K562 (cell line): ENCODE measurements around the gene CEP126. TPM values are rescaled to one million over a fixed set of nuclear protein-coding genes. Genes with fewer than 3 reads are reported as not detected.
A peak's percentile ranks its signal among the peaks of the same experiment; 100 is the strongest.

ENCODE experiments used
- ATAC-seq: fragments of 200-7000 bp; cut with Tn5 transposase; 3 replicates; pipeline ENCODE4 v1.9.1; 2020; ENCODE audit warnings: moderate library complexity
- BruUV-seq: library from RNA; stranded (reverse); fragments of 400-500 nt; replicated peaks from 2 replicates; lab custom pipeline; 2021; lab: Mats Ljungman, UMichigan
- CTCF ChIA-PET: fragments of 300-600 bp; formaldehyde crosslinking; extraction: SDS; loops from one replicate; lab custom pipeline; 2021; ENCODE audit warnings: low intra/inter-chr PET ratio; lab: Yijun Ruan, JAX
- POLR2A ChIA-PET: fragments of 300-600, 350-650 bp; sonication (Branson Sonifier 250); formaldehyde crosslinking; extraction: SDS; loops from one replicate; lab custom pipeline; 2021; ENCODE audit warnings: antibody characterized with exemption, inconsistent platforms; lab: Yijun Ruan, JAX
- DNase-seq, 4 experiments: peaks; one replicate each; pipeline versions ENCODE4 v3.0.0 to v3.0.0-alpha.2; 2011 to 2018; ENCODE audit warnings: low spot score in 3 of 4, mixed read lengths in 3 of 4; ENCODE audit errors: extremely low read depth in 1 of 4
- FAIRE-seq: peaks from 2 replicates; lab custom pipeline; 2011; peaks lifted over from hg19 to GRCh38; lab: Jason Lieb, UNC
- H2AFZ ChIP-seq: 2 replicates; pipeline ENCODE4 v1.6.0; 2011; ENCODE audit warnings: low read depth, low read length, control low read depth, inconsistent platforms
- H3K27ac ChIP-seq: fragments of 200-600 bp; 3 replicates; pipeline ENCODE4 v1.8.0; 2011; ENCODE audit warnings: low read depth, mild to moderate bottlenecking, control low read depth, inconsistent platforms, low read length, moderate library complexity, mixed read lengths; ENCODE audit errors: extremely low read depth
- H3K27me3 ChIP-seq, 2 experiments: fragments of 300-600 bp in 1 of 2; 2 replicates in 1 of 2; 3 replicates in 1 of 2; pipeline versions ENCODE4 v1.6.0 to v1.8.0; 2011; ENCODE audit warnings: inconsistent platforms in 2 of 2, low read length in 2 of 2, mild to moderate bottlenecking in 1 of 2, mixed read lengths in 1 of 2, moderate library complexity in 1 of 2; ENCODE audit not compliant: control insufficient read depth in 2 of 2, insufficient read depth in 2 of 2
- H3K36me3 ChIP-seq: fragments of 300-600 bp; 3 replicates; pipeline ENCODE4 v1.8.0; 2011; ENCODE audit warnings: mild to moderate bottlenecking, low read length, inconsistent platforms; ENCODE audit not compliant: control insufficient read depth, insufficient read depth
- H3K4me1 ChIP-seq, 2 experiments: fragments of 200-600 bp in 1 of 2; replicated peaks in 1 of 2; 2 replicates in 1 of 2; 3 replicates in 1 of 2; pipeline versions ENCODE4 v1.5.1 to v1.8.0; 2011; ENCODE audit warnings: inconsistent platforms in 2 of 2, low read length in 2 of 2, mild to moderate bottlenecking in 1 of 2, mixed read lengths in 1 of 2, moderate library complexity in 1 of 2; ENCODE audit not compliant: control insufficient read depth in 2 of 2, insufficient read depth in 2 of 2
- H3K4me2 ChIP-seq: 2 replicates; pipeline ENCODE4 v1.6.1; 2011; ENCODE audit warnings: low read length, control low read depth, inconsistent platforms, mixed read lengths; ENCODE audit not compliant: insufficient read depth
- H3K4me3 ChIP-seq: fragments of 200-600 bp; sonication (generic), shearing (Covaris generic); 2 replicates; pipeline ENCODE4 v1.5.1; 2016; ENCODE audit warnings: control low read depth, inconsistent platforms
- H3K79me2 ChIP-seq: fragments of 200-600 bp; 3 replicates; pipeline ENCODE4 v1.8.0; 2011; ENCODE audit warnings: low read length, inconsistent platforms; ENCODE audit not compliant: control insufficient read depth, insufficient read depth
- H3K9ac ChIP-seq, 2 experiments: 2 replicates each; pipeline versions ENCODE4 v1.6.0 to v1.6.1; 2011; ENCODE audit warnings: low read depth in 2 of 2, low read length in 2 of 2, control low read depth in 1 of 2, inconsistent platforms in 1 of 2, mild to moderate bottlenecking in 1 of 2, mixed read lengths in 1 of 2; ENCODE audit not compliant: insufficient read depth in 1 of 2
- H3K9me1 ChIP-seq: one replicate; pipeline ENCODE4 v1.6.0; 2011; ENCODE audit warnings: inconsistent platforms, mild to moderate bottlenecking, low read length, moderate library complexity; ENCODE audit not compliant: control insufficient read depth, insufficient read depth
- H3K9me3 ChIP-seq: replicated peaks from 2 replicates; pipeline ENCODE4 v1.5.1; 2011; ENCODE audit warnings: low read depth, low read length, inconsistent platforms; ENCODE audit not compliant: control insufficient read depth, insufficient read depth
- H4K20me1 ChIP-seq: replicated peaks from 2 replicates; pipeline ENCODE4 v1.6.1; 2011; ENCODE audit warnings: low read length, inconsistent platforms, mixed read lengths; ENCODE audit not compliant: control insufficient read depth, insufficient read depth
- ATF7 ChIP-seq: fragments of 450-650 bp; IDR thresholded peaks from 2 replicates; pipeline ENCODE4 v1.7.1; 2014; ENCODE audit warnings: mild to moderate bottlenecking, moderate library complexity
- FOXA3 ChIP-seq, 2 experiments: fragments of 450-650 bp in 1 of 2; sonication (generic) in 1 of 2; formaldehyde crosslinking; IDR thresholded peaks in 1 of 2; conservative IDR thresholded peaks in 1 of 2; 2 replicates each; pipeline versions ENCODE4 v1.4.0 to v1.8.0; 2020 to 2022; ENCODE audit warnings: mild to moderate bottlenecking in 2 of 2, missing genetic modification reagents in 1 of 2
- MLX ChIP-seq, 2 experiments: fragments of 450-650 bp in 1 of 2; sonication (generic) in 1 of 2; formaldehyde crosslinking; conservative IDR thresholded peaks; 2 replicates each; pipeline versions ENCODE4 v1.4.0 to v1.8.1; 2020 to 2022; ENCODE audit warnings: mild to moderate bottlenecking in 1 of 2, missing genetic modification reagents in 1 of 2
- RBM15 ChIP-seq: fragments of 200-400 bp; formaldehyde crosslinking; IDR thresholded peaks from 2 replicates; pipeline ENCODE4 v1.6.1; 2018; ENCODE audit warnings: mild to moderate bottlenecking, low read length, moderate library complexity; ENCODE audit not compliant: insufficient read depth
- SPI1 ChIP-seq: IDR thresholded peaks from 2 replicates; pipeline ENCODE4 v1.6.1; 2011; ENCODE audit warnings: low read depth, low read length, control low read depth, borderline replicate concordance
- ZNF431 ChIP-seq: sonication (generic); formaldehyde crosslinking; IDR thresholded peaks from 2 replicates; pipeline ENCODE4 v1.8.0; 2022; ENCODE audit warnings: mild to moderate bottlenecking, missing genetic modification reagents
- ZNF830 ChIP-seq: fragments of 250-450 bp; sonication (Bioruptor Pico); IDR thresholded peaks from 2 replicates; pipeline ENCODE4 v1.5.0; 2021; ENCODE audit warnings: mild to moderate bottlenecking
- WGBS: fragments of 100-300 bp; shearing (Covaris generic); methylation state at CpG from one replicate; pipeline ENCODE4 v1.1.6; 2016; ENCODE audit warnings: low coverage, mixed read lengths; ENCODE audit not compliant: insufficient coverage; ENCODE audit errors: missing lambda C conversion rate; 5-methylcytosine and 5-hydroxymethylcytosine counted together
- in situ Hi-C: fragments of 300-500 bp; cut with MboI; formaldehyde crosslinking; loops from 4 replicates; pipeline ENCODE4 v1.15.0; 2018; ENCODE audit warnings: inconsistent platforms, mixed read lengths
- intact Hi-C: fragments of 100-400 bp; cut with micrococcal nuclease; formaldehyde crosslinking; loops from 2 replicates; pipeline ENCODE4 v1.14.2; 2022
- polyA plus RNA-seq, 8 experiments: library from polyadenylated mRNA; depleted of rRNA in 4 of 8; stranded (reverse) in 5 of 8; unstranded in 3 of 8; fragments of >200 nt; fragmentation: Nextera tagmentation in 2 of 8; fragmentation: Illumina TruSeq in 1 of 8; extraction: Ambion mirVana in 2 of 8; extraction: Trizol in 1 of 8; gene quantifications; 2 replicates each; pipeline versions ENCODE4 v1.2.1 to v1.2.3, GENCODE V29; 2011 to 2014; ENCODE audit warnings: inconsistent platforms in 1 of 8, missing spikeins in 1 of 8
- total RNA-seq, 7 experiments: library from RNA; depleted of rRNA in 6 of 7; stranded (reverse); fragments of >200 nt in 6 of 7; fragmentation: Illumina TruSeq in 2 of 7; extraction: Trizol in 2 of 7; gene quantifications; 2 replicates each; pipeline versions ENCODE4 v1.2.1 to v1.2.3, GENCODE V29; 2011 to 2021; ENCODE audit warnings: low replicate concordance in 1 of 7
- TF ChIP-seq, protein P1 (sequence below): fragments of 450-650 bp; IDR thresholded peaks from 2 replicates; pipeline ENCODE4 v1.6.1; 2018; ENCODE audit warnings: mild to moderate bottlenecking, low read depth; ENCODE audit not compliant: partially characterized antibody
- TF ChIP-seq, protein P2 (sequence below): fragments of 150-350 bp; IDR thresholded peaks from 2 replicates; pipeline ENCODE4 v1.6.1; 2014; ENCODE audit warnings: low read depth, mild to moderate bottlenecking, low read length, borderline replicate concordance

CEP126 gene
- total and polyA plus RNA-seq, 9 of the 15 experiments (the other 6 are each of a cell fraction or from before 2014, with no cell fraction given) = 0.01 to 0.11 (median 0.07) TPM; not detected in 3

DNA sequence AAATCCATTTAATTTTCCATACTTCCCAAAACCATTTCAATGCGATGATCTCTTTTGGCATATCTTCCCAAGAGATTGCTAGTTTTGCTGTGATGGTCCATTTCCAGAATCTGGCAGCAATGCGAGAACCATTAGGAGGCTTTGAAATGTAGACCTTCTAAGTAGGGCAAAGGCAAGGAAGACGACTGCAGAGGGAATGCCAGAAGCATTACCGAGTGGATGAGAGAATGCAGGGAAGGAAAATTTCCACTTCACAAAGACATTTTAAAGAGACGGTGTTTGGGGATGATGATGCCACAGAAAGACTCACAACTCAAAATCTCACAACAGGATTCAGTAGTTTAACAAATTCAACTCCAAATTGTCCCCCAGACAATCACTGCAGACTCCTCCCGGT, 471 bp upstream of the CEP126 start:
- Histone ChIP-seq H3K36me3 (no peaks in the 10 kb centered on the region), H3K9me3 (no peaks in the 10 kb centered on the region), H3K4me1 (peaks cover 0 to 8% of the 10 kb centered on the region in 2 experiments; a peak in 1 of 5 replicates), H2AFZ (peak overlapping the region; percentile 90), H3K9ac (no peak overlapping the region), H3K27ac (no peak overlapping the region), H3K4me2 (peak overlapping the region; percentile 74), H3K79me2 (no peaks in the 10 kb centered on the region), H3K27me3 (no peaks in the 10 kb centered on the region), H3K9me1 (no peaks in the 10 kb centered on the region), H3K4me3 (0 out of 2 replicates have a peak overlapping the region, but pooled peaks have one; percentile 58), H4K20me1 (no peaks in the 10 kb centered on the region)
- BruUV-seq = no TSS peak
- no peak for DNase-seq
- no peak for TF ChIP-seq MLX (CRISPR knock-in tag; conservative IDR thresholded peaks at IDR 0.05)
- no peak for TF ChIP-seq FOXA3 (CRISPR knock-in tag; conservative IDR thresholded peaks at IDR 0.05 in 1 of 2, IDR thresholded peaks at IDR 0.05 in 1 of 2)
- no peak for TF ChIP-seq RBM15
- ChIA-PET CTCF (no interaction called here), POLR2A (no interaction called here)
- in situ Hi-C loops = no loop called here
- ATAC-seq = no peak
- intact Hi-C loops = no loop called here
- FAIRE-seq = no peak
- WGBS = 6% methylated on average over 6 of the region's 6 CpGs

GRCh38 chr11:101915791-101916291, 1.0 kb downstream of the CEP126 start:
- Histone ChIP-seq H3K9me3 (no peaks in the 10 kb centered on the region), H3K79me2 (no peaks in the 10 kb centered on the region), H3K4me3 (no peak overlapping the region), H3K4me2 (no peak overlapping the region; the same call in 1 of the 2 replicates), H3K9me1 (no peaks in the 10 kb centered on the region), H2AFZ (peak overlapping the region; percentile 90), H3K9ac (no peak overlapping the region), H3K27ac (no peak overlapping the region), H3K36me3 (no peaks in the 10 kb centered on the region), H3K27me3 (no peaks in the 10 kb centered on the region), H3K4me1 (peaks cover 0 to 8% of the 10 kb centered on the region in 2 experiments; a peak in 1 of 5 replicates), H4K20me1 (no peaks in the 10 kb centered on the region)
- in situ Hi-C loops (no loop called here), intact Hi-C loops (no loop called here)
- DNase-seq (no peak), FAIRE-seq (peak; percentile 48), ATAC-seq (no peak)
- POLR2A ChIA-PET = no interaction called here
- BruUV-seq = no TSS peak
- CTCF ChIA-PET = no interaction called here
- 11% methylated on average over 4 of the region's 4 CpGs for WGBS
- TF ChIP-seq ZNF830 = no peak
- peak; percentile 60; the same call in 1 of the 2 replicates for TF ChIP-seq SPI1
- no peak for TF ChIP-seq ATF7
- no peak for TF ChIP-seq ZNF431 (CRISPR knock-in tag)
- TF ChIP-seq, protein P1, sequence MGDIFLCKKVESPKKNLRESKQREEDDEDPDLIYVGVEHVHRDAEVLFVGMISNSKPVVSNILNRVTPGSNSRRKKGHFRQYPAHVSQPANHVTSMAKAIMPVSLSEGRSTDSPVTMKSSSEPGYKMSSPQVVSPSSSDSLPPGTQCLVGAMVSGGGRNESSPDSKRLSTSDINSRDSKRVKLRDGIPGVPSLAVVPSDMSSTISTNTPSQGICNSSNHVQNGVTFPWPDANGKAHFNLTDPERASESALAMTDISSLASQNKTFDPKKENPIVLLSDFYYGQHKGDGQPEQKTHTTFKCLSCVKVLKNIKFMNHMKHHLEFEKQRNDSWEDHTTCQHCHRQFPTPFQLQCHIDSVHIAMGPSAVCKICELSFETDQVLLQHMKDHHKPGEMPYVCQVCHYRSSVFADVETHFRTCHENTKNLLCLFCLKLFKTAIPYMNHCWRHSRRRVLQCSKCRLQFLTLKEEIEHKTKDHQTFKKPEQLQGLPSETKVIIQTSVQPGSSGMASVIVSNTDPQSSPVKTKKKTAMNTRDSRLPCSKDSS = no peak
- TF ChIP-seq, protein P2, sequence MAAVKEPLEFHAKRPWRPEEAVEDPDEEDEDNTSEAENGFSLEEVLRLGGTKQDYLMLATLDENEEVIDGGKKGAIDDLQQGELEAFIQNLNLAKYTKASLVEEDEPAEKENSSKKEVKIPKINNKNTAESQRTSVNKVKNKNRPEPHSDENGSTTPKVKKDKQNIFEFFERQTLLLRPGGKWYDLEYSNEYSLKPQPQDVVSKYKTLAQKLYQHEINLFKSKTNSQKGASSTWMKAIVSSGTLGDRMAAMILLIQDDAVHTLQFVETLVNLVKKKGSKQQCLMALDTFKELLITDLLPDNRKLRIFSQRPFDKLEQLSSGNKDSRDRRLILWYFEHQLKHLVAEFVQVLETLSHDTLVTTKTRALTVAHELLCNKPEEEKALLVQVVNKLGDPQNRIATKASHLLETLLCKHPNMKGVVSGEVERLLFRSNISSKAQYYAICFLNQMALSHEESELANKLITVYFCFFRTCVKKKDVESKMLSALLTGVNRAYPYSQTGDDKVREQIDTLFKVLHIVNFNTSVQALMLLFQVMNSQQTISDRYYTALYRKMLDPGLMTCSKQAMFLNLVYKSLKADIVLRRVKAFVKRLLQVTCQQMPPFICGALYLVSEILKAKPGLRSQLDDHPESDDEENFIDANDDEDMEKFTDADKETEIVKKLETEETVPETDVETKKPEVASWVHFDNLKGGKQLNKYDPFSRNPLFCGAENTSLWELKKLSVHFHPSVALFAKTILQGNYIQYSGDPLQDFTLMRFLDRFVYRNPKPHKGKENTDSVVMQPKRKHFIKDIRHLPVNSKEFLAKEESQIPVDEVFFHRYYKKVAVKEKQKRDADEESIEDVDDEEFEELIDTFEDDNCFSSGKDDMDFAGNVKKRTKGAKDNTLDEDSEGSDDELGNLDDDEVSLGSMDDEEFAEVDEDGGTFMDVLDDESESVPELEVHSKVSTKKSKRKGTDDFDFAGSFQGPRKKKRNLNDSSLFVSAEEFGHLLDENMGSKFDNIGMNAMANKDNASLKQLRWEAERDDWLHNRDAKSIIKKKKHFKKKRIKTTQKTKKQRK = no peak
